ENCODE results near the gene ARHGAP30.

ARHGAP30 gene

DNA sequence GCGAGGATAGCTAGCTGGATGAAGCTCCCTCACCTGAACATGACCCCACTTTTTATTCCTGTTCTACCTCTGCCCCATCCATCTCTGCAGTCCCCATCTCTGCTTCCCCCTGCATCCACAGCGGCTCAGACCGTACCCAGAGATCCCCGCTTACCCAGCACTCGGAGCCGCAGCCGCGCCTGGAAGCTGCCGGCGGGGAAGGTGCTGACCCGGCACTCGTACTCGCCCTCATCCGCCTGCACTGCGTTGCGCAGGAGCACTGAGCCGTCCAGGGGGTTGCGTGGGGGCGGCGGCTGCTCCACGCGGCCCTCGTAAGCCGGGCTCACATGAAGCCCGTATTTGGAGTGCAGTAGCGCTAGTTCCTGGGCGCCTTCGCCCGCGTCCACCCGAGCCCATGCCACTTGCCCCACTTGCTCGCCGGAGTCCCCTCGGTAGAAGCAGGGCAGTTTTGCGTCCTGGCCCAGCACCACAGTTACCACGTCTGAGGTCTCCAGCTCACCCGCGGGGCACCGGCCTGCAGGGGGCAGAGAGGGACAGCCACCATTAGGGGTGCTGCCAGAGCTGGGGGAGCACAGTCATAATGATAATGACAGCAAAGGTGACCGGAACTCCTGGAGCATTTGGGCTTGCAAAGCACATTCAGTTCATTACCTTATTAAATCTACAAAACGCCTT, 9.9 kb upstream of the ARHGAP30 start:
- H3K27ac ChIP-seq (ENCODE audit: insufficient read depth in 1 of 2, low read depth in 1 of 2, low read length in 2 of 2, poor library complexity in 1 of 2, severe bottlenecking in 2 of 2): no peak overlapping the region
- ChIA-PET CTCF (interaction anchor here (1.7 to 20.2 kb wide), 4 partner anchors 7 to 59 kb away, joined by 7 to 297 read pairs (median 48); partner anchors contain the start of genes ARHGAP30, KLHDC9 and NECTIN4), POLR2A (no interaction called here)
- H3K4me3 ChIP-seq (ENCODE audit: control insufficient read depth in 1 of 7, extremely low read depth in 1 of 7, insufficient read depth in 4 of 7, low read depth in 2 of 7, low read length in 6 of 7): no peak overlapping the region
- 83% methylated on average over 41 of the region's 41 CpGs for whole genome bisulfite sequencing (ENCODE audit: insufficient coverage)
- H3K27me3 ChIP-seq (replicated peaks in 2 of 5; ENCODE audit: control insufficient read depth in 4 of 5, insufficient read depth in 5 of 5, low read length in 4 of 5): peaks cover 0 to 5% (median 0%) of the 10 kb centered on the region in 5 experiments
- H3K36me3 ChIP-seq (ENCODE audit: control insufficient read depth in 4 of 4, insufficient read depth in 4 of 4, low read length in 3 of 4): no peaks in the 10 kb centered on the region
- DNase-seq: no peak
- H3K4me1 ChIP-seq (ENCODE audit: control extremely low read depth in 1 of 4, control insufficient read depth in 4 of 4, insufficient read depth in 4 of 4, low read length in 3 of 4): peaks cover 0 to 17% (median 0%) of the 10 kb centered on the region in 4 experiments
- H3K9me3 ChIP-seq (ENCODE audit: control extremely low read depth in 1 of 5, control insufficient read depth in 4 of 5, insufficient read depth in 2 of 5, low read depth in 1 of 5, low read length in 4 of 5): no peaks in the 10 kb centered on the region

DNA sequence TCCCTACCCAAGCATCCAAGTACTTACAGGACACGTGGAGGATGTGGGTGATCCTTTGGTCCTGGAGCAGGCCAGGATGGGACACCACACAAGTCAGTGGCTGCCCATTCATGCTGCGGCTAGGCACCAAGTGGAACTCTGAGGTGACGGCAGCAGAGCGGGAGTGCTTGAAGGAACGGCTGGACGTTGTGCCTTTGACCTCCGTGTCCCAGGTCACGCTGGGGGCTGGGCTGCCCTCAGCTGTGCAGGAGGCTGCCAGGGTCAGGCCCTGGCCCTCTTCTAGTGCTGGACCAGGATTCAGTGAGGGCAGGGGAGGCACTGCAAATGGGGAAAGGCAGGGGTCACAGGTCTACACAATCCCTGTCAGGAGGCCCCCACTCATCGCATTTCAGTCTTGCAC, 7.7 kb upstream of the ARHGAP30 start:
- H3K4me3 ChIP-seq (ENCODE audit: control insufficient read depth in 1 of 7, extremely low read depth in 1 of 7, insufficient read depth in 4 of 7, low read depth in 2 of 7, low read length in 6 of 7): no peak overlapping the region
- ChIA-PET CTCF (interaction anchor here (9.6 to 20.2 kb wide), 3 partner anchors 5 to 35 kb away, joined by 89 to 297 read pairs (median 166); partner anchors contain the start of genes KLHDC9, TSTD1 and USF1), POLR2A (no interaction called here)
- no peaks in the 10 kb centered on the region for H3K36me3 ChIP-seq (ENCODE audit: control insufficient read depth in 4 of 4, insufficient read depth in 4 of 4, low read length in 3 of 4)
- peaks cover 0 to 18% (median 7%) of the 10 kb centered on the region in 4 experiments for H3K4me1 ChIP-seq (ENCODE audit: control extremely low read depth in 1 of 4, control insufficient read depth in 4 of 4, insufficient read depth in 4 of 4, low read length in 3 of 4)
- WGBS (ENCODE audit: insufficient coverage): 94% methylated on average over 9 of the region's 9 CpGs
- DNase-seq: no peak
- H3K27me3 ChIP-seq (replicated peaks in 2 of 5; ENCODE audit: control insufficient read depth in 4 of 5, insufficient read depth in 5 of 5, low read length in 4 of 5): peaks cover 0 to 5% (median 0%) of the 10 kb centered on the region in 5 experiments
- no peaks in the 10 kb centered on the region for H3K9me3 ChIP-seq (ENCODE audit: control extremely low read depth in 1 of 5, control insufficient read depth in 4 of 5, insufficient read depth in 2 of 5, low read depth in 1 of 5, low read length in 4 of 5)
- H3K27ac ChIP-seq (ENCODE audit: insufficient read depth in 1 of 2, low read depth in 1 of 2, low read length in 2 of 2, poor library complexity in 1 of 2, severe bottlenecking in 2 of 2): no peak overlapping the region

DNA sequence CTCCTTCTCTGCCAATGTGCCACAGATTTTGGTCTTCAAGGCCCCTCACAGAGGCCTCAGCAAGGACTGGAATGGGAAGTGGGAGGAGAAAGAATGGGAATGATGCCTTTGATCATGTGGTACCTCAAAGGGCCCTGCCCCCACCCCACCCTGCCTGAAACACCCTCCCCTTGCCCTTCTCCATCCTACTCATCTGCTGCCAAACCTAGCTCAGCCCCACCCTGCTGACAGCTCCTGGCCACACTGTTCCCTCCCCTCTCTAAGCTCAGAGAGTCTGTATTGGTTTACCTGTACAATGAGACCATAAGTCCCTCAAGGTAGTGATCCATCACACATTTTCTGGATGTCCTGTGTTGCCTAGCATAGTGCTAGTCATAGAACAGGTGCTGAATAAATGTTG, 6.7 kb upstream of the ARHGAP30 start:
- peaks cover 0 to 24% (median 11%) of the 10 kb centered on the region in 4 experiments for H3K4me1 ChIP-seq (ENCODE audit: control extremely low read depth in 1 of 4, control insufficient read depth in 4 of 4, insufficient read depth in 4 of 4, low read length in 3 of 4)
- ChIA-PET CTCF (interaction anchor here (1.1 to 20.2 kb wide), 5 partner anchors 7 to 61 kb away, joined by 3 to 297 read pairs (median 107); partner anchors contain the start of genes DEDD, KLHDC9, TSTD1 and USF1), POLR2A (no interaction called here)
- no peak overlapping the region for H3K4me3 ChIP-seq (ENCODE audit: control insufficient read depth in 1 of 7, extremely low read depth in 1 of 7, insufficient read depth in 4 of 7, low read depth in 2 of 7, low read length in 6 of 7)
- no peak for DNase-seq
- H3K27ac ChIP-seq (ENCODE audit: insufficient read depth in 1 of 2, low read depth in 1 of 2, low read length in 2 of 2, poor library complexity in 1 of 2, severe bottlenecking in 2 of 2): no peak overlapping the region
- no peaks in the 10 kb centered on the region for H3K36me3 ChIP-seq (ENCODE audit: control insufficient read depth in 4 of 4, insufficient read depth in 4 of 4, low read length in 3 of 4)
- peaks cover 0 to 5% (median 0%) of the 10 kb centered on the region in 5 experiments for H3K27me3 ChIP-seq (replicated peaks in 2 of 5; ENCODE audit: control insufficient read depth in 4 of 5, insufficient read depth in 5 of 5, low read length in 4 of 5)
- H3K9me3 ChIP-seq (ENCODE audit: control extremely low read depth in 1 of 5, control insufficient read depth in 4 of 5, insufficient read depth in 2 of 5, low read depth in 1 of 5, low read length in 4 of 5): no peaks in the 10 kb centered on the region

DNA sequence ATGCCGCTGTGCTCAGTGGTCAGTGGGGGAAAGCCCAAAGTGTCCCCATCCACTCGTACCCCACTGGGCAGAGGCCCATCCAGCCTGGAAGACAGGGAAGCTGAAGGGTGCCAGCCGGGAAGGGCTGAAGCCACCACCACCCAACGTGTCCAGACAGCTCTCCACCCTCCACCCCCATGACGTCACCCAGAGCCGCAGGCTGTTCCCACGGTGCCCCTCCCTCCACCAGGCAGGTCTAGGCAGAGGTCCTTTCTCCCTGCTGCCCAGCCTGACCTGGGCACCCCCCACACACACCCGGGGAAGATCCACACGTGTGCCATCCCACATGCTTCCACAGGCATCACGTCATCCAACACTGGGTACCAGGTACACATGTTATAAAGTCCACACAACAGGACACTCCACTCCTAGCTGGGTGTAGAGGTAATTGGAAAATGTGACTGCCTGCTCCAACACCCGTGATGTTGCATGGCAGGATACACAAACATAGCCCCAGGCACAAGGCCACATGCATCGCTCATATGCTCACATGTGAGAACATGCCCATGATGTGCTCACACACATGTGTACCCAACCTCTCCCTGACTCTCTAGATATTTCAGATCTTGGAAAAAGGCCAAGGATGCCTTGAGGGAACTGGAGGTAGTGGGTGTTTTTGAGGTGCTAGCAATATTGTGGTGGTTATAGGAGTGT, 5.1 kb upstream of the ARHGAP30 start:
- DNase-seq: no peak
- H3K27ac ChIP-seq (ENCODE audit: insufficient read depth in 1 of 2, low read depth in 1 of 2, low read length in 2 of 2, poor library complexity in 1 of 2, severe bottlenecking in 2 of 2): no peak overlapping the region
- 100% methylated on average over 6 of the region's 12 CpGs for WGBS (ENCODE audit: insufficient coverage)
- POLR2A ChIA-PET: interaction anchor here (0.5 kb wide), 1 partner anchor 77 kb away, joined by 3 read pairs; no protein-coding TSS in a partner anchor
- no peaks in the 10 kb centered on the region for H3K36me3 ChIP-seq (ENCODE audit: control insufficient read depth in 4 of 4, insufficient read depth in 4 of 4, low read length in 3 of 4)
- CTCF ChIA-PET: interaction anchor here (1.2 to 20.2 kb wide), 6 partner anchors 8 to 79 kb away, joined by 3 to 297 read pairs (median 98); partner anchors contain the start of genes DEDD, KLHDC9, TSTD1 and USF1
- peaks cover 3 to 39% (median 23%) of the 10 kb centered on the region in 4 experiments for H3K4me1 ChIP-seq (ENCODE audit: control extremely low read depth in 1 of 4, control insufficient read depth in 4 of 4, insufficient read depth in 4 of 4, low read length in 3 of 4)
- no peaks in the 10 kb centered on the region for H3K9me3 ChIP-seq (ENCODE audit: control extremely low read depth in 1 of 5, control insufficient read depth in 4 of 5, insufficient read depth in 2 of 5, low read depth in 1 of 5, low read length in 4 of 5)
- peaks cover 0 to 5% (median 0%) of the 10 kb centered on the region in 5 experiments for H3K27me3 ChIP-seq (replicated peaks in 2 of 5; ENCODE audit: control insufficient read depth in 4 of 5, insufficient read depth in 5 of 5, low read length in 4 of 5)
- no peak overlapping the region for H3K4me3 ChIP-seq (ENCODE audit: control insufficient read depth in 1 of 7, extremely low read depth in 1 of 7, insufficient read depth in 4 of 7, low read depth in 2 of 7, low read length in 6 of 7)

DNA sequence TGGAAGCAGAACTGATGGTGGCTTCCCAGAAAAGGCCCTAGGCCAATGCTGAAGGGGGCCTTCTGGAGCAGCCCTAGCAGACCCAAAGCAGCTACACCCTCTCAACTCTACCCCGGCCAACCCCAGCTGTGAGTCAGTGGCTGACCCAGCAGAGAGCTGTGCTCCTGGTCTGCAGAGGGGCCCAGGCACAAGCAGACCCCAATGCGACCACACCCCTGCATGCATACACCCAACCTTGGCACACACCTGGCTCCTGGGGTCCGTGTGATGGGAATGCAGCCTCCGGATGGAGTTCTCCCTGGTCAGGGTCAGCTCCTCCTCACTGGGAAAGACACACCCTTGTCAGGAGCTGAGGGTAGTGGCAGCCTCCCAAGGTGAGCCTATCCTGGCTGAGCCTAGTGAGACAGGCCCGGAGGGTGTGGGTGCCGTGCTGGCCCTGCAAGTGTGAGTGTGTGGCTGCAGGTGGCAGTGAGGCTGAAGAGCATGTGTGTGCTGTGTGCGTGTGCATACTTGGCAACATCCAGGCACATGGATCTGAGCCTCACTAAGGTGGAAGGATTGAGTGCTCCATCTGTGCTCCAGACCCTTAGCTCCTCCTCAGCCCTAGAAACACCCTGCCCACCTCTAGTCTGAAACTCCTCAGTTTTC, 3.9 kb upstream of the ARHGAP30 start:
- Histone ChIP-seq H3K9me3 (ENCODE audit: control extremely low read depth in 1 of 5, control insufficient read depth in 4 of 5, insufficient read depth in 2 of 5, low read depth in 1 of 5, low read length in 4 of 5) (no peaks in the 10 kb centered on the region), H3K4me1 (ENCODE audit: control extremely low read depth in 1 of 4, control insufficient read depth in 4 of 4, insufficient read depth in 4 of 4, low read length in 3 of 4) (peaks cover 6 to 51% (median 36%) of the 10 kb centered on the region in 4 experiments), H3K27ac (ENCODE audit: insufficient read depth in 1 of 2, low read depth in 1 of 2, low read length in 2 of 2, poor library complexity in 1 of 2, severe bottlenecking in 2 of 2) (no peak overlapping the region), H3K36me3 (ENCODE audit: control insufficient read depth in 4 of 4, insufficient read depth in 4 of 4, low read length in 3 of 4) (no peaks in the 10 kb centered on the region), H3K27me3 (replicated peaks in 2 of 5; ENCODE audit: control insufficient read depth in 4 of 5, insufficient read depth in 5 of 5, low read length in 4 of 5) (no peaks in the 10 kb centered on the region), H3K4me3 (ENCODE audit: control insufficient read depth in 1 of 7, extremely low read depth in 1 of 7, insufficient read depth in 4 of 7, low read depth in 2 of 7, low read length in 6 of 7) (no peak overlapping the region)
- POLR2A ChIA-PET: interaction anchor here (2.7 kb wide), 1 partner anchor 24 kb away, joined by 10 read pairs; the partner anchor contains the start of gene KLHDC9
- peak in 1 of 3 donors; percentile 26 for DNase-seq
- CTCF ChIA-PET: interaction anchor here (1.2 to 20.2 kb wide), 8 partner anchors 9 to 78 kb away, joined by 3 to 297 read pairs (median 81); partner anchors contain the start of genes DEDD, KLHDC9, NECTIN4 and TSTD1
- WGBS (ENCODE audit: insufficient coverage): 75% methylated on average over 4 of the region's 7 CpGs

DNA sequence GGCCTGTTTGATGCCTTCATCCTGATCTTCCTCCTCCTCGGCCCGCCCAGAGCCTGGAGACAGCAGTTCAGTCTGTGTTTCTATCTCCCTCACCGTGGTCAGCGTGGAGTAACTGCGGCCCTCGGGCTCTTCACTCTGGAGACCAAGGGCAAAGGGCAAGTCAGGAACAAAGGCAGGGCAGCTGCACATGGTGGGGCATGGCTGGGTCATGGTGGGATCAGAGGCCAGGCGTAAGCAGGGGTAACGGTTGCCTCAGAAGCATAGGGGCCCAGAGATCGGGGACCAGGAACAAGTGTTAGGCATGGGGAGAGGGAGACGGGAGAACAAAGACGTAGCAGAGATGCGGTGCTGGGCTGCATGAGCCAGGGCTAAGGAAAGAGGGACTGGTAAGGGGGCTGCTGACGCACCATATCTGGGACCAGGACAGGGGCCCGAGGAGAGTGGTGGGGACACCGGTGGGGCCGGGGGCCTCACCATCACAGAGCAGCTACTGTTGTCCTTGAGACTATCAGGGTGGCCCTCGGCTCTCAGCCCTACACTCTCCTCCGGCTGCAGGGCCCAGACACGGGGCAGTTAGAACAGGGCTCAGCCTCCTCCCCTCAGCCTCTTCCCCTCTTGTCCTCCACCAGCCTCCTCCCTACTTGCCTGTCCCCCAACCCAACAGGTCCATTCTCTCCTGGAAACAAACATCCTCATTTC, 3.2 kb upstream of the ARHGAP30 start:
- H3K27me3 ChIP-seq (replicated peaks in 2 of 5; ENCODE audit: control insufficient read depth in 4 of 5, insufficient read depth in 5 of 5, low read length in 4 of 5): no peaks in the 10 kb centered on the region
- H3K36me3 ChIP-seq (ENCODE audit: control insufficient read depth in 4 of 4, insufficient read depth in 4 of 4, low read length in 3 of 4): no peaks in the 10 kb centered on the region
- 97% methylated on average over 18 of the region's 19 CpGs for WGBS (ENCODE audit: insufficient coverage)
- POLR2A ChIA-PET: interaction anchor here (2.7 kb wide), 1 partner anchor 24 kb away, joined by 10 read pairs; the partner anchor contains the start of gene KLHDC9
- CTCF ChIA-PET: interaction anchor here (1.6 to 20.2 kb wide), 11 partner anchors 10 to 77 kb away, joined by 4 to 297 read pairs (median 13); partner anchors contain the start of genes DEDD, KLHDC9, NECTIN4 and TSTD1
- no peak for DNase-seq
- H3K4me1 ChIP-seq (ENCODE audit: control extremely low read depth in 1 of 4, control insufficient read depth in 4 of 4, insufficient read depth in 4 of 4, low read length in 3 of 4): peaks cover 6 to 57% (median 41%) of the 10 kb centered on the region in 4 experiments
- no peaks in the 10 kb centered on the region for H3K9me3 ChIP-seq (ENCODE audit: control extremely low read depth in 1 of 5, control insufficient read depth in 4 of 5, insufficient read depth in 2 of 5, low read depth in 1 of 5, low read length in 4 of 5)
- H3K4me3 ChIP-seq (ENCODE audit: control insufficient read depth in 1 of 7, extremely low read depth in 1 of 7, insufficient read depth in 4 of 7, low read depth in 2 of 7, low read length in 6 of 7): no peak overlapping the region
- H3K27ac ChIP-seq (ENCODE audit: insufficient read depth in 1 of 2, low read depth in 1 of 2, low read length in 2 of 2, poor library complexity in 1 of 2, severe bottlenecking in 2 of 2): no peak overlapping the region

All from common myeloid progenitor, CD34-positive (primary cell).